GM12891 (cell line): ENCODE data around the gene USP34.
A peak's percentile ranks its signal among the peaks of the same experiment; 100 is the strongest.
"Not testable (repeated sequence)": the region's sequence is repeated elsewhere in the genome, so short reads cannot be mapped to it uniquely, and the experiment has no call there.

Experiments used
- DNase-seq: peaks from one replicate; pipeline ENCODE4 v3.0.0; 2011; ENCODE audit warnings: low spot score; ENCODE audit not compliant: insufficient read length
- FAIRE-seq: peaks from 2 replicates; lab custom pipeline; 2011; peaks lifted over from hg19 to GRCh38; lab: Jason Lieb, UNC
- PAX5 ChIP-seq: IDR thresholded peaks from 2 replicates; pipeline ENCODE4 v1.6.1; 2011; ENCODE audit warnings: low read length, moderate library complexity, mild to moderate bottlenecking; ENCODE audit not compliant: insufficient read depth, severe bottlenecking
- POLR2A ChIP-seq: IDR thresholded peaks from 2 replicates; pipeline ENCODE4 v1.6.1; 2011; ENCODE audit warnings: low read depth, low read length, control low read depth
- POLR2AphosphoS5 ChIP-seq: IDR thresholded peaks from 2 replicates; pipeline ENCODE4 v1.6.1; 2011; ENCODE audit warnings: low read depth, low read length, control low read depth
- POU2F2 ChIP-seq: IDR thresholded peaks from 2 replicates; pipeline ENCODE4 v1.6.1; 2011; ENCODE audit warnings: low read depth, mild to moderate bottlenecking, control low read depth, low read length, moderate library complexity
- SPI1 ChIP-seq: IDR thresholded peaks from 2 replicates; pipeline ENCODE4 v1.6.1; 2011; ENCODE audit warnings: low read depth, low read length, control low read depth
- TAF1 ChIP-seq: IDR thresholded peaks from 2 replicates; pipeline ENCODE4 v1.6.1; 2011; ENCODE audit warnings: low read depth, low read length, control low read depth

USP34 gene

GRCh38 chr2:61463769-61464475 is 7.0 kb downstream of the USP34 start:
- FAIRE-seq: no peak

DNA sequence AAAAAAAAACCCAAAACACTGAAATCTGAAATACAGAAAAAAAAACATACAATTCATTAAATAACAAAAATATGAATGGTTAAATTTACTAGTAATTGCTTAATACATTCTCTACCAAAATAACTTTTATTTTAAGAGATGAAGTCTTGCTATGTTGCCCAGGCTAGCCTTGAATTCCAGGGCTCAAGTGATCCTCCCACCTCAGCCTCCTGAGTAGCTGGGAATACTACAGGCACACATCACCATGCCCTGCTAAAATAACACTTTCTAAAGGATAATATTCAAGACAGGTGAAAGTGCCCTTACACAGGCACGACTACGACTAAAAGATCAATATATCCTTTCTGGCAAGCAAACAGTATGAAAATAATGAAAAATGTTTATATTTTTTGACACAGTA is 9.5 kb downstream of the USP34 start:
- DNase-seq (no peak), FAIRE-seq (no peak)
- TF ChIP-seq TAF1 (no peak), POLR2AphosphoS5 (no peak), PAX5 (no peak), POU2F2 (no peak), SPI1 (no peak), POLR2A (no peak)

More at GRCh38 chr2:61463769-61464475, 7.0 kb downstream of the USP34 start:
- no peak for DNase-seq
- TF ChIP-seq SPI1: no peak
- TF ChIP-seq POLR2A: no peak
- TF ChIP-seq TAF1: no peak

DNA sequence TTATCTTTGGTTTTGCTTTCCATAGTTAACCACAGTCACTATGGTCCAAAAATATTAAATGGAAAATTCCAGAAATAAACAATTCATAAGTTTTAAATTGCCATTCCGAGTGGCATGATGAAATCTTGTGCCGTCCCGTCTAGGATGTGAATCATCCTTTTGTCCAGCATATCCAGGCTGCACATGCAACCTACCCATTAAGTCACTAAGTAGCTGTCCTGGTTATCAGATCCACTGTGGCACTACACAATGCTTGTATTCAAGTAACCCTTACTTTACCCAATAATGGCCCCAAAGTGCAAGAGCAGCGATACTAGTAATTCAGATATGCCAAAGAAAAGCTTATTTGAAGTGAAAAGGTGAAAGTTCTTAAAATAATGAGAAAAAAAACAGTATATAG is 10.7 kb downstream of the USP34 start:
- DNase-seq (no peak), FAIRE-seq (no peak)
- TF ChIP-seq POU2F2: no peak
- no peak for TF ChIP-seq POLR2AphosphoS5
- TF ChIP-seq TAF1: no peak
- no peak for TF ChIP-seq SPI1
- TF ChIP-seq PAX5: no peak
- TF ChIP-seq POLR2A: no peak

DNA sequence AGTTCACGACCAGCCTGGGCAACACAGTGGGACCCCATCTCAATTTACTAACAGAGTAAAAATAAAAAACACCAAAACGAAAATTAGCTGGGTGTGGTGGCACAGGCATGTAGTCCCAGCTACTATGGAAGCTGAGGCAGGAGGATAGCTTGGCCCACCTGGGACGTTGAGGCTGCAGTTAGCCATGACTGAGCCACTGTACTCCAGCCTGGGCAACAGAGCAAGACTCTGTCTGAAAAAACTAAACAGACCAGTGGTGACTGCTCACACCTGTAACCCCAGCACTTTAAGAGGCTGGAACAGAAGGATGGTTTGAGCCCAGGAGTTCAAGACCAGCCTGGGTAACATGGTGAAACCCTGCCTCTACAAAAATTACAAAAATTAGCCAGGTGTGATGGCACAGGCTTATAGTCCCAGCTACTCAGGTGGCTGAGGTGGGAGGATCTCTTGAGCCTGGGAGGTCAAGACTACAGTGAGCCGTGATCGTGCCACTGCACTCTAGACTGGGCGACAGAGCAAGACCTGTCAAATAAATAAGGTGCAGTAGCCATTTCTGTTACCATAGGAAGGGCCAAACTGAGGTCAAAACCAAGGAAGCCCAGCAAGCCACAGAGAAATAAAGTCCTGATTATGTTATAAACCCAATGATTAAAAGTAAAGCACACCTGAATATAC is 14.0 kb downstream of the USP34 start:
- DNase-seq (no peak), FAIRE-seq (no peak)
- no peak for TF ChIP-seq POU2F2

- TF ChIP-seq TAF1 (no peak), SPI1 (no peak), POU2F2 (no peak), PAX5 (no peak), POLR2A (no peak), POLR2AphosphoS5 (no peak)
- FAIRE-seq: no peak
- DNase-seq: no peak
Observed at GRCh38 chr2:61456070-61456745, 14.7 kb downstream of the USP34 start.

DNA sequence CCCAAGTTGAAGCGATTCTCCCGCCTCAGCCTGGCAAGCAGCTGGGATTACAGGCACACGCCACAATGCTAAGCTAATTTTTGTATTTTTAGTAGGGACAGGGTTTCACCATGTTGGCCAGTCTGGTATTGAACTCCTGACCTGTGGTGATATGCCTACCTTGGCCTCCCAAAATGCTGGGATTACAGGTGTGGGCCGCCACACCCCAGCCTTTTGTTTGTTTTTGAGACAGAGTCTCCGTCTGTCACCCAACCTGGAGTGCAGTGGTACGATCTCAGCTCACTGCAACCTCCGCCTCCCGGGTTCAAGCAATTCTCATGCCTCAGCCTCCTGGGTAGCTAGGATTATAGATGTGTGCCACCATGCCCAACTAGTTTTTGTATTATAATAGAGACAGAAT is 15.9 kb downstream of the USP34 start:
- FAIRE-seq: not testable (repeated sequence)

DNA sequence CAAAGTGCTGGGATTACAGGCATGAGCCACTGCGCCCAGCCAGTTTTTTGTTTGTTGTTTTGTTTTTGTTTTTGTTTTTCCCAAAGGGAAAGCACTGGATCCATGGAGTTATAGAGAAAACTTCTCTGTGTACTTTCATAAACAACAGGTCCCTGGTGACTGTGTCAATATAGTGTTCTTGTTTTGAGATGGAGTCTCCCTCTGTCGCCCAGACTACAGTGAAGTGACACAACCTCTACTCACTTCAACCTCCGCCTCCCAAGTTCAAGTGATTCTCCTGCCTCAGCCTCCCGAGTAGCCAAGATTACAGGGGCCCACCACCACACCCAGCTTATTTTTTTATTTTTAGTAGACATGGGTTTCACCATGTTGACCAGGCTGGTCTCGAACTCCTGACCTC is 16.5 kb downstream of the USP34 start:
- no peak for DNase-seq
- no peak for TF ChIP-seq POLR2A
- TF ChIP-seq PAX5: no peak
- no peak for TF ChIP-seq POLR2AphosphoS5
- TF ChIP-seq POU2F2: no peak
- no peak for FAIRE-seq

More for the DNA sequence above, 15.9 kb downstream of the USP34 start:
- DNase-seq: not testable (repeated sequence)

DNA sequence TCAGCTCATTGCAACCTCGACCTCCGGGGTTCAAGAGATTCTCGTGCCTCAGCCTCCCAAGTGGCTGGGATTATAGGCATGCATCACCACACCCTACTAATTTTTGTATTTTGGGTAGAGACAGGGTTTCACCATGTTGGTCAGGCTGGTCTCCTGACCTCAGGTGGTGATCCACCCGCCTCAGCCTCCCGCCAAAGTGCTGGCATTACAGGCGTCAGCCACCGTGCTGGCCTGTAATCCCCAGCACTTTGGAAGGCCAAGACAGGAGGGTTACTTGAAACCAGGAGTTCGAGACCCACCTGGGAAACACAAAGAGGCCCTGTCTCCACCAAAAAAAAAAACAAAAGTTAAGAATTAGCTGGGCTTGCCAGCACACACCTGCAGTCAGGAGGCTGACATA is 18.5 kb downstream of the USP34 start:
- FAIRE-seq (no peak), DNase-seq (no peak)
- TF ChIP-seq TAF1 (no peak), POLR2A (no peak), POU2F2 (no peak), SPI1 (no peak), POLR2AphosphoS5 (no peak), PAX5 (no peak)

DNA sequence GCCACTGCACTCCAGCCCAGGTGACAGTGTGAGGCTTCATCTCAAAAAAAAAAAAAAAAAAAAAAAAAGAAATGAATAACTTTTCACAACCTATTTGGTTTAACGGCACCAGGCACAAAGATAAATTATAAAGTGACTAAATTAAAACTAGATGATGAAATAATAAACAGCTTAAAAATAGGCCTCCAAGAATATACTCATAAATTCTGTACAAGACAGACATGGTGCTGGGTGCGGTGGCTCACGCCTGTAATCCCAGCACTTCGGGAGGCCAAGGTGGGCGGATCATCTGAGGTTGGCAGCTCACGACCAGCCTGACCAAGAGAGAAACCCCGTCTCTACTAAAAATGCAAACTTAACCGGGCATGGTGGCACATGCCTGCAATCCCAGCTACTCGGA is 19.7 kb downstream of the USP34 start:
- no peak for DNase-seq
- FAIRE-seq: no peak
- TF ChIP-seq POLR2A: no peak

GRCh38 chr2:61450144-61450543 is 20.7 kb downstream of the USP34 start:
- no peak for DNase-seq
- FAIRE-seq: peak; percentile 67
- TF ChIP-seq SPI1 (peak; percentile 53), POU2F2 (no peak)

- no peak for DNase-seq
- TF ChIP-seq TAF1 (no peak), POU2F2 (no peak), POLR2AphosphoS5 (no peak), PAX5 (no peak), POLR2A (no peak), SPI1 (no peak)
- no peak for FAIRE-seq
Observed at GRCh38 chr2:61448229-61448628, 22.7 kb downstream of the USP34 start.

DNA sequence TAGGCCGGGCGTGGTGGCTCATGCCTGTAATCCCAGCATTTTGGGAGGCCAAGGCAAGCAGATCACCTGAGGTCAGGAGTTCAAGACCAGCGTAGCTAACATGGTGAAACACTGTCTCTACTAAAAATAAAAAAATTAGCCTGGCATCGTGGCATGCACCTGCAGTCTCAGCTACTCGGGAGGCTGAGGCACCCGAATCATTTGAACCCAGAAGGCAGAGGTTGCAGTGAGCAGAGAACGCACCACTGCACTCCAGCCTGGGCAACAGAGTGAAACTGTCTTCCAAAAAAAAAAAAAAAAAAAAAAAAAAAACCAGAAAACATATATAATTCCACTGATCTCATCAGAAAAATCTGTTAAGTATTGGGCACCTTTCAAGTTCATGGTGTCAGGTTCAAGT is 23.9 kb downstream of the USP34 start:
- not testable (repeated sequence) for FAIRE-seq, DNase-seq
